IMR-90 (cell line): Measurements from ENCODE around the gene NPTN. TPM values are rescaled to one million over a fixed set of nuclear protein-coding genes. Genes with fewer than 3 reads are reported as not detected.

Experiments used
- ATAC-seq: fragments of 200-7000 bp; cut with Tn5 transposase; 2 replicates; pipeline ENCODE4 v1.9.1; 2020; ENCODE audit warnings: low read depth, mild to moderate bottlenecking, moderate library complexity
- BruUV-seq: library from RNA; stranded (reverse); fragments of 400-500 nt; replicated peaks from 2 replicates; lab custom pipeline; 2021; lab: Mats Ljungman, UMichigan
- CTCF ChIA-PET: fragments of 300-600 bp; formaldehyde crosslinking; extraction: SDS; loops from one replicate; lab custom pipeline; 2021; ENCODE audit warnings: antibody characterized with exemption; lab: Yijun Ruan, JAX
- POLR2A ChIA-PET: fragments of 300-600 bp; sonication (Branson Sonifier 250); formaldehyde crosslinking; loops from one replicate; lab custom pipeline; 2022; ENCODE audit warnings: antibody characterized with exemption; ENCODE audit not compliant: unreplicated experiment; lab: Charles Lee
- DNase-seq: peaks from one replicate; pipeline ENCODE4 v3.0.0; 2013
- H2AFZ ChIP-seq: replicated peaks from 2 replicates; pipeline ENCODE3; 2013; ENCODE audit warnings: low read length, mild to moderate bottlenecking; ENCODE audit not compliant: poor library complexity
- H2AK5ac ChIP-seq: 2 replicates; pipeline ENCODE4 v1.6.1; 2013; ENCODE audit warnings: low read depth, low read length, inconsistent platforms
- H2AK9ac ChIP-seq: replicated peaks from 2 replicates; pipeline ENCODE3; 2013; ENCODE audit warnings: mild to moderate bottlenecking, low read depth, low read length, moderate library complexity; ENCODE audit not compliant: poor library complexity
- H2BK120ac ChIP-seq: 2 replicates; pipeline ENCODE4 v1.6.1; 2013; ENCODE audit warnings: low read depth, low read length, inconsistent platforms
- H2BK15ac ChIP-seq: 3 replicates; pipeline ENCODE4 v1.6.1; 2013; ENCODE audit warnings: low read depth, low read length, inconsistent platforms
- H2BK20ac ChIP-seq: 2 replicates; pipeline ENCODE4 v1.6.1; 2013; ENCODE audit warnings: low read depth, mild to moderate bottlenecking, inconsistent platforms, low read length, moderate library complexity
- H2BK5ac ChIP-seq: 2 replicates; pipeline ENCODE4 v1.6.1; 2013; ENCODE audit warnings: mild to moderate bottlenecking, low read depth, low read length, inconsistent platforms; ENCODE audit not compliant: poor library complexity, severe bottlenecking
- H3K14ac ChIP-seq: replicated peaks from 2 replicates; pipeline ENCODE4 v1.6.1; 2013; ENCODE audit warnings: low read depth, low read length, inconsistent platforms
- H3K18ac ChIP-seq: 2 replicates; pipeline ENCODE4 v1.6.1; 2013; ENCODE audit warnings: low read depth, low read length, control low read depth
- H3K23ac ChIP-seq: 2 replicates; pipeline ENCODE4 v1.6.1; 2013; ENCODE audit warnings: low read depth, low read length, inconsistent platforms
- H3K27ac ChIP-seq: 2 replicates; pipeline ENCODE4 v1.5.1; 2013; ENCODE audit warnings: mild to moderate bottlenecking, control low read depth, low read length; ENCODE audit not compliant: insufficient read depth
- H3K27me3 ChIP-seq: 2 replicates; pipeline ENCODE4 v1.6.1; 2013; ENCODE audit warnings: low read length; ENCODE audit not compliant: control insufficient read depth, insufficient read depth
- H3K36me3 ChIP-seq: 2 replicates; pipeline ENCODE4 v1.6.1; 2013; ENCODE audit warnings: low read length, mixed read lengths; ENCODE audit not compliant: control insufficient read depth, insufficient read depth
- H3K4ac ChIP-seq: 2 replicates; pipeline ENCODE4 v1.6.1; 2013; ENCODE audit warnings: low read depth, low read length, inconsistent platforms
- H3K4me1 ChIP-seq: 2 replicates; pipeline ENCODE4 v1.6.1; 2013; ENCODE audit warnings: low read length, mixed read lengths; ENCODE audit not compliant: control insufficient read depth, insufficient read depth
- H3K4me2 ChIP-seq: 2 replicates; pipeline ENCODE4 v1.6.1; 2013; ENCODE audit warnings: low read depth, mild to moderate bottlenecking, control low read depth, low read length, moderate library complexity
- H3K4me3 ChIP-seq: 2 replicates; pipeline ENCODE4 v1.5.1; 2013; ENCODE audit warnings: low read depth, mild to moderate bottlenecking, control low read depth, low read length, moderate library complexity; ENCODE audit not compliant: insufficient read depth
- H3K56ac ChIP-seq: 2 replicates; pipeline ENCODE4 v1.6.1; 2013; ENCODE audit warnings: low read length, inconsistent platforms; ENCODE audit not compliant: insufficient read depth; ENCODE audit errors: extremely low read depth
- H3K79me1 ChIP-seq, 2 experiments: 2 replicates each; pipeline ENCODE4 v1.6.1; 2013; ENCODE audit warnings: low read length in 2 of 2, inconsistent platforms in 1 of 2, low read depth in 1 of 2
- H3K9ac ChIP-seq: 2 replicates; pipeline ENCODE4 v1.6.1; 2013; ENCODE audit warnings: low read depth, low read length, control low read depth
- H3K9me1 ChIP-seq: 2 replicates; pipeline ENCODE4 v1.6.1; 2013; ENCODE audit warnings: low read length, inconsistent platforms; ENCODE audit not compliant: insufficient read depth
- H3K9me3 ChIP-seq: 2 replicates; pipeline ENCODE4 v1.6.1; 2013; ENCODE audit warnings: low read length; ENCODE audit not compliant: control insufficient read depth, insufficient read depth
- H4K20me1 ChIP-seq: 2 replicates; pipeline ENCODE4 v1.6.1; 2013; ENCODE audit warnings: low read length, inconsistent platforms; ENCODE audit not compliant: insufficient read depth
- H4K5ac ChIP-seq: 2 replicates; pipeline ENCODE4 v1.6.1; 2013; ENCODE audit warnings: mild to moderate bottlenecking, low read depth, low read length, control low read depth
- H4K8ac ChIP-seq, 2 experiments: 2 replicates each; pipeline ENCODE4 v1.6.1; 2013; ENCODE audit warnings: low read depth in 2 of 2, low read length in 2 of 2, control low read depth in 1 of 2, inconsistent platforms in 1 of 2
- H4K91ac ChIP-seq: 2 replicates; pipeline ENCODE4 v1.6.1; 2013; ENCODE audit warnings: low read depth, low read length, inconsistent platforms; ENCODE audit not compliant: insufficient read depth
- BHLHE40 ChIP-seq: fragments of 150-350 bp; IDR thresholded peaks from 2 replicates; pipeline ENCODE4 v1.6.1; 2016; ENCODE audit warnings: mild to moderate bottlenecking, low read depth, low read length
- RAD21 ChIP-seq: IDR thresholded peaks from 2 replicates; pipeline ENCODE4 v1.6.1; 2012; ENCODE audit warnings: low read length, improper control_type of control experiment
- RCOR1 ChIP-seq: IDR thresholded peaks from 2 replicates; pipeline ENCODE4 v1.6.1; 2012; ENCODE audit warnings: mild to moderate bottlenecking, low read length, improper control_type of control experiment; ENCODE audit not compliant: insufficient replicate concordance
- SMC3 ChIP-seq: fragments of 150-350 bp; IDR thresholded peaks from 2 replicates; pipeline ENCODE4 v1.6.1; 2016; ENCODE audit warnings: low read depth, mild to moderate bottlenecking, antibody characterized with exemption, low read length, moderate library complexity
- WGBS, 2 experiments: methylation state at CpG; one replicate each; pipeline versions ENCODE4 v1.1.5 to v1.1.7; 2013; ENCODE audit warnings: missing lambda C conversion rate in 2 of 2; ENCODE audit not compliant: insufficient read length in 1 of 2; ENCODE audit errors: extremely low coverage in 2 of 2; 5-methylcytosine and 5-hydroxymethylcytosine counted together
- dilution Hi-C: fragments of 300-500 bp; cut with HindIII; formaldehyde crosslinking; loops from one replicate; pipeline ENCODE4 v1.14.3; 2018; ENCODE audit warnings: low sequenced_read_pairs; ENCODE audit not compliant: unreplicated experiment
- in situ Hi-C: fragments of 300-500 bp; cut with MboI; formaldehyde crosslinking; loops from 3 replicates; pipeline ENCODE4 v1.14.3; 2019; ENCODE audit warnings: low sequenced_read_pairs, inconsistent platforms, mixed read lengths
- intact Hi-C: fragments of 100-400 bp; cut with micrococcal nuclease; formaldehyde crosslinking; loops from 2 replicates; pipeline ENCODE4 v1.10.0; 2022
- polyA plus RNA-seq, 3 experiments: library from polyadenylated mRNA; depleted of rRNA; stranded (reverse); fragments of >200 nt; gene quantifications; 2 replicates each; pipeline ENCODE4 v1.2.3, GENCODE V29; 2012; ENCODE audit warnings: low replicate concordance in 1 of 3
- total RNA-seq: library from RNA; depleted of rRNA; stranded (reverse); fragments of >200 nt; gene quantifications from 2 replicates; pipeline ENCODE4 v1.2.3, GENCODE V29; 2012

NPTN gene
- total and polyA plus RNA-seq, 2 of the 4 experiments (the other 2 are of a cell fraction) = 171 to 329 TPM

DNA sequence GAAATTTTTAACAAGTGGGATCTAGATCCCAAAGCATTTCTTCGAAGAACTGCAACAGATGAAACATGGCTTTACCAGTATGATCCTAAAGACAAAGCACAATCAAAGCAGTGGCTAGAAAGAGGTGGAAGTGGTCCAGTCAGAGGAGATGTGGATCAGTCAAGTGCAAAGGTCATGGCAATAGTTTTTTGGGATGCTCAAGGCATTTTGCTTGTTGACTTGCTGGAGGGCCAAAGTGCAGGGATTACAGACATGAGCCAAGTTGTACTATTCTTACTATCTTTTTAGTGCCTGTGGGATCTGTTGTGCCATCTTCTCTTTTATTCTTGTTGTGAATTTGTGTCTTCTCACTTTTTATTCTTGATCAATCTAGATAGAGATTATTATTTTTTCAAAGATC lies 108.3 kb downstream of the NPTN start:
- H3K4me2 ChIP-seq = no peak overlapping the region
- H3K4me1 ChIP-seq = no peaks in the 10 kb centered on the region
- H4K20me1 ChIP-seq = no peaks in the 10 kb centered on the region
- no peak for TF ChIP-seq RCOR1
- no peak for TF ChIP-seq SMC3
- TF ChIP-seq RAD21 = no peak
- no peak for TF ChIP-seq BHLHE40
- BruUV-seq = no TSS peak
- no peak overlapping the region for H3K23ac ChIP-seq
- no peak overlapping the region for H3K18ac ChIP-seq
- no peak overlapping the region for H2AK5ac ChIP-seq
- no peak overlapping the region for H2BK20ac ChIP-seq
- no peak overlapping the region for H3K4me3 ChIP-seq
- no peak overlapping the region for H3K14ac ChIP-seq
- no peak overlapping the region for H3K27ac ChIP-seq
- H2BK5ac ChIP-seq = no peak overlapping the region
- no peak overlapping the region for H4K91ac ChIP-seq
- no peak overlapping the region for H2BK120ac ChIP-seq
- ATAC-seq = no peak
- no peak overlapping the region for H3K56ac ChIP-seq
- intact Hi-C loops = no loop called here
- H4K5ac ChIP-seq = no peak overlapping the region
- H3K79me1 ChIP-seq = no peaks in the 10 kb centered on the region
- WGBS, 2 experiments = no CpG with 5 or more reads among the region's 1 CpG
- no peaks in the 10 kb centered on the region for H3K9me1 ChIP-seq
- no peak for DNase-seq
- H3K9ac ChIP-seq = no peak overlapping the region
- H2AK9ac ChIP-seq = no peak overlapping the region
- ChIA-PET CTCF (no interaction called here), POLR2A (no interaction called here)
- H3K9me3 ChIP-seq = no peaks in the 10 kb centered on the region
- dilution Hi-C loops = no loop called here
- H2BK15ac ChIP-seq = no peak overlapping the region
- no peak overlapping the region for H3K4ac ChIP-seq
- in situ Hi-C loops = no loop called here
- H2AFZ ChIP-seq = no peak overlapping the region
- H3K36me3 ChIP-seq = no peaks in the 10 kb centered on the region
- no peak overlapping the region for H4K8ac ChIP-seq
- H3K27me3 ChIP-seq = peaks cover 6% of the 10 kb centered on the region; the same call in 1 of the 2 replicates
